Endothelial cell (in vitro differentiated cells): ENCODE data around the gene BEX3. TPM values are rescaled to one million over a fixed set of nuclear protein-coding genes. Genes with fewer than 3 reads are reported as not detected.
A peak's percentile ranks its signal among the peaks of the same experiment; 100 is the strongest.

Source experiments
- DNase-seq: peaks from one replicate; pipeline ENCODE4 v3.0.0; 2021; ENCODE audit warnings: low spot score
- H3K27ac Mint-ChIP-seq: one replicate; pipeline ENCODE4 v1.8.0; 2021; ENCODE audit warnings: mixed read lengths, inconsistent platforms; ENCODE audit not compliant: unreplicated experiment
- H3K27me3 Mint-ChIP-seq: one replicate; pipeline ENCODE4 v1.8.0; 2021; ENCODE audit warnings: mild to moderate bottlenecking, moderate library complexity, mixed read lengths, inconsistent platforms; ENCODE audit not compliant: unreplicated experiment
- H3K36me3 Mint-ChIP-seq: one replicate; pipeline ENCODE4 v1.8.0; 2021; ENCODE audit warnings: mild to moderate bottlenecking, low read depth, mixed read lengths, inconsistent platforms; ENCODE audit not compliant: unreplicated experiment
- H3K4me1 Mint-ChIP-seq: one replicate; pipeline ENCODE4 v1.8.0; 2021; ENCODE audit warnings: mild to moderate bottlenecking, mixed read lengths, inconsistent platforms; ENCODE audit not compliant: unreplicated experiment
- H3K4me3 Mint-ChIP-seq: one replicate; pipeline ENCODE4 v1.8.0; 2021; ENCODE audit warnings: mild to moderate bottlenecking, mixed read lengths, inconsistent platforms; ENCODE audit not compliant: unreplicated experiment
- H3K9me3 Mint-ChIP-seq: one replicate; pipeline ENCODE4 v1.8.0; 2021; ENCODE audit warnings: mixed read lengths, inconsistent platforms; ENCODE audit not compliant: unreplicated experiment
- long read RNA-seq: library from polyadenylated mRNA; unstranded; transcript quantifications from one replicate; pipeline ENCODE4 v2.0.0, GENCODE V29; 2020; ENCODE audit not compliant: unreplicated experiment
- total RNA-seq: library from RNA; stranded (reverse); fragmentation: NEBNext Ultra II Directional; extraction: Animal tissue kit (Norgen Biotek cat#: 25700); gene quantifications from one replicate; pipeline ENCODE4 v1.2.1, GENCODE V29; 2021; ENCODE audit not compliant: unreplicated experiment
- TF ChIP-seq, protein P1 (sequence below): fragments of 200-600 bp; sonication (generic); IDR thresholded peaks from one replicate; pipeline ENCODE4 v1.5.0; 2021; ENCODE audit warnings: antibody characterized with exemption; ENCODE audit not compliant: unreplicated experiment

Gene BEX3
- 313 TPM for total RNA-seq
- long read RNA-seq, transcript BEX3-204 (3 exons, 913 nt): minor isoform, 41 of 369 reads
- long read RNA-seq, transcript BEX3-201 (3 exons, 921 nt): major isoform, 316 of 369 reads
- long read RNA-seq, partial matches to known transcripts: 2 of 369 reads
- long read RNA-seq, other reads (novel, unspliced or antisense): 8 of 369 reads

DNA sequence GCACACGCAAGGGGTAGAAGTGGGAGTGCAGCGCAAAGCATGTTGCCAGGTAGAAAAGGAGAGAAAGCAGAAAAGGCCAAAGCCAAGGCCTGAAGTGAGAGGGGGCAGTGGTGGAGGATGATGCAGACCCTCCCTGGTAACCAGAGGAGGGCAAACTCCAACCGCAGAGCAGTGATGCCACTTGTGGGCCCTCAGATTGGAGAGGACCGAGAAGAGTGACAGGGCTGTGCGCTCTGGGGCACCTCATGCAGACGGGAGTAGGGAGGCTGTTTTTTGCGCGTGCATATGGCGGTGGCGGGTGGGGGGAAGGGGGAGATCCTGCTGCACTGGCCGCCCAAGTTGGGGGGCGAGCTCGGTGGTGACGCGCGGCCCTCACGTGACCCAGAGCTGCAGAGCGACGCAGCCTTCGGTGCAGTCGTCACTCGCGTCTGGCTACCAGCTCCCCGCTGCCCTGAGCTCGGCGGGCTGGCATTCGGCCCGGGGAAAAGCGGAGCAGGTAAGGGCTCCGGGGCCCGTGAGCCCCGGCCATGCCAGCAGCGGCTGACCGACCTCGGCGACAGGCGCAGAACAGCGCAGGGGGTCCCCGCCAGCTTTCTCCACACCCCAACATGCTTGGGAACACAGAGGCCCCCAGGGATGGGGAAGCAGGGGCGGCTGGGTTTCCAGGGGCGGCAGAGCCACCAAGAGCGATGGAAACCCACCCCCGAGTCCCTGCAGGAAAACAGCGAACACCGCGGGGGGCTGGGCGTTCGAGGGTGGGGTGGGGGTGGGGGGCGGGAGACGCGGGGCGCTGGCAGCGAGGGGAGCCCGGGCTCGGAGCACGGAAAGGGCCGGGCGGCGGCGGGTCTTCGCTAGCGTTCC is at the start of gene BEX3:
BEX3 (plus strand) TSS at position 421 of the 861 bp plus-strand sequence. CDS start 984 bp downstream, outside the sequence.
- peaks cover 5% of the 10 kb centered on the region for H3K27me3 Mint-ChIP-seq
- DNase-seq: peak; percentile 45
- TF ChIP-seq, protein P1, sequence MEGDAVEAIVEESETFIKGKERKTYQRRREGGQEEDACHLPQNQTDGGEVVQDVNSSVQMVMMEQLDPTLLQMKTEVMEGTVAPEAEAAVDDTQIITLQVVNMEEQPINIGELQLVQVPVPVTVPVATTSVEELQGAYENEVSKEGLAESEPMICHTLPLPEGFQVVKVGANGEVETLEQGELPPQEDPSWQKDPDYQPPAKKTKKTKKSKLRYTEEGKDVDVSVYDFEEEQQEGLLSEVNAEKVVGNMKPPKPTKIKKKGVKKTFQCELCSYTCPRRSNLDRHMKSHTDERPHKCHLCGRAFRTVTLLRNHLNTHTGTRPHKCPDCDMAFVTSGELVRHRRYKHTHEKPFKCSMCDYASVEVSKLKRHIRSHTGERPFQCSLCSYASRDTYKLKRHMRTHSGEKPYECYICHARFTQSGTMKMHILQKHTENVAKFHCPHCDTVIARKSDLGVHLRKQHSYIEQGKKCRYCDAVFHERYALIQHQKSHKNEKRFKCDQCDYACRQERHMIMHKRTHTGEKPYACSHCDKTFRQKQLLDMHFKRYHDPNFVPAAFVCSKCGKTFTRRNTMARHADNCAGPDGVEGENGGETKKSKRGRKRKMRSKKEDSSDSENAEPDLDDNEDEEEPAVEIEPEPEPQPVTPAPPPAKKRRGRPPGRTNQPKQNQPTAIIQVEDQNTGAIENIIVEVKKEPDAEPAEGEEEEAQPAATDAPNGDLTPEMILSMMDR: no peak
- peak within 1 kb of the TSS; percentile 89 for H3K27ac Mint-ChIP-seq
- peaks cover 5% of the 10 kb centered on the region for H3K4me1 Mint-ChIP-seq
- peaks cover 11% of the 10 kb centered on the region for H3K36me3 Mint-ChIP-seq
- H3K4me3 Mint-ChIP-seq: peak within 1 kb of the TSS; percentile 91
- no peaks in the 10 kb centered on the region for H3K9me3 Mint-ChIP-seq

DNA sequence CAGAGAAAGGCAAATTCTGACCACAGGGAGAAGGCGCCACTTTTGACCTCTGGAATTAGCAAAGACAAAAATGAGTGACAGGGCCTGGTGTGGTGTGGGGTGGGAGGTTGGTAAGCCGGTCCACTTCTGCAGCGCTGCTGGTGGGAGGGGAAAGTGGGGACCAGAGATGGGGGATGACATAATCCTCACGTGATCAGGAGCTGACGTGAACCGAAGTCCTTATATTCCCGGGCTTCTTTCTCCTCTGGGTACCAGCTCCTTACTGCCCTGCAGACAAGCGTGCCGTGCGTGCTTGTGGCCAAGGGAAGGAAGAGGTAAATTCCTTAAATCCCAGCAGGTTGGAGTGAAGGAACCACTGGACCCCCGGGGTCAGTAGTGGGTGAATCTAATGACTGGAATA is 46.3 kb upstream of the BEX3 start, which contains the start of gene TCEAL7:
TCEAL7 (plus strand) TSS at position 249 of the 400 bp plus-strand sequence. CDS start 1,165 bp downstream, outside the sequence.
- TF ChIP-seq, protein P1: no peak
- no peak for DNase-seq
- peaks cover 17% of the 10 kb centered on the region for H3K4me1 Mint-ChIP-seq
- H3K36me3 Mint-ChIP-seq: no peaks in the 10 kb centered on the region
- peak within 1 kb of the TSS; percentile 88 for H3K4me3 Mint-ChIP-seq
- H3K27me3 Mint-ChIP-seq: no peaks in the 10 kb centered on the region
- peak within 1 kb of the TSS; percentile 93 for H3K27ac Mint-ChIP-seq
- no peaks in the 10 kb centered on the region for H3K9me3 Mint-ChIP-seq

DNA sequence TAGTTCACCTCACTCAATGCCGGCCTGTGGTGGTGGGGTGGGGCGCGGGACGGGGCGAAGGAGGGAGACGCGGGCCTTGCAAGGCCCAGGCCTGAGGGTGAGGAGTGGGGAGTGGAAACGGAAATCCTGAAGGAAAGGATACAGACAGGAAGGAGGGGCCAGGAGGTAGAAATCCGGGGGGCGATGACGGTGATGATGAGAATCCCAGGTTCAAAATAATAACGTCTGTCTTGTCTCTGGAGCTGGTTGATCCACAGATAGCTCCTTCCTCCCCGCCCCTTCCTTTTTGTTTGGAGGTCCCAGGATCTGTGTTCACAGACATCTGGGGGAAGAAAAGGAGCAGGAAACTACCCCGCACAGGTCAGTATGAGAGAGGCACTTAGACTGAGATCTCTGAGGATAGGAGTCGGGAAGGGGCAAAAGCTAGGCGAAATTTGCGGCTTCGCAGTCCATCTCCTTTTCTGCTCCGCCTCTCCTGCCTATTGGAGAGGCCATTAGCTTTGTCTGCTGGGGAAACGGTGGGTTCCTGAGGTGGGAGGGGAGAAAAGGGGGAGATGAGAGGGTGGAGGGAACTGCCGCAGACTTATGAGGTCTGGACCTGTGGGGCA is 45.6 kb upstream of the BEX3 start:
- H3K27me3 Mint-ChIP-seq: no peaks in the 10 kb centered on the region
- DNase-seq: peak; percentile 28
- no peaks in the 10 kb centered on the region for H3K36me3 Mint-ChIP-seq
- H3K9me3 Mint-ChIP-seq: no peaks in the 10 kb centered on the region
- peak overlapping the region; percentile 93 for H3K27ac Mint-ChIP-seq
- H3K4me3 Mint-ChIP-seq: peak overlapping the region; percentile 88
- TF ChIP-seq, protein P1: no peak
- peaks cover 17% of the 10 kb centered on the region for H3K4me1 Mint-ChIP-seq

DNA sequence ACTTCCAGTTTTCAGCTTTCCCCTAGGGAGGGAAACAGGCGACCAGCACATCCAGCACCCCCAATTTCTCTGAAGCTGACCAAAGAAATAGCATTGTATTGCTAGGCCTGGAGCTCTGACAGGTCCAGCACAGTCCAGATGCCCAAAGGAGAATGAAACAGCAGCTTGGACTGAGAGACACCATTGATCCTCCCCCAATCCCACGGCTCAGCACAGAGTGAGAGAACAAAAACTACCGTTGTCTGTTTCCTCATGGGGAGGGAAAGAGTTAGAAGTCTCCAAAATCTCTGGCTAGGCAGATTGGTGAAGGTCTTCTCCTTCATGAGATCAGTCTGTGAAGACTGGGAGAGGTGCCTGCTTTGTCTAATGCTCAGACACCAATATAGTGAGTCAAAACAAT is 37.7 kb upstream of the BEX3 start:
- TF ChIP-seq, protein P1: no peak
- Mint-ChIP-seq H3K4me3 (no peak overlapping the region), H3K4me1 (peaks cover 12% of the 10 kb centered on the region), H3K9me3 (no peaks in the 10 kb centered on the region), H3K36me3 (no peaks in the 10 kb centered on the region), H3K27me3 (no peaks in the 10 kb centered on the region), H3K27ac (no peak overlapping the region)
- DNase-seq: no peak
